Stimulated activated CD8-positive, alpha-beta memory T cell treated with anti-CD3 and anti-CD28 coated beads, Interleukin-7, amount 100 ng/mL, for 4 hours (primary cell): ENCODE results near the gene MXRA8.
A peak's percentile ranks its signal among the peaks of the same experiment; 100 is the strongest.
"Not testable (repeated sequence)": the region's sequence is repeated elsewhere in the genome, so short reads cannot be mapped to it uniquely, and the experiment has no call there.

Experiments used
- DNase-seq, 2 donors: peaks; one replicate each; pipeline ENCODE4 v3.0.0-alpha.2; 2020; ENCODE audit warnings: low read depth in 2 of 2

MXRA8 gene

DNA sequence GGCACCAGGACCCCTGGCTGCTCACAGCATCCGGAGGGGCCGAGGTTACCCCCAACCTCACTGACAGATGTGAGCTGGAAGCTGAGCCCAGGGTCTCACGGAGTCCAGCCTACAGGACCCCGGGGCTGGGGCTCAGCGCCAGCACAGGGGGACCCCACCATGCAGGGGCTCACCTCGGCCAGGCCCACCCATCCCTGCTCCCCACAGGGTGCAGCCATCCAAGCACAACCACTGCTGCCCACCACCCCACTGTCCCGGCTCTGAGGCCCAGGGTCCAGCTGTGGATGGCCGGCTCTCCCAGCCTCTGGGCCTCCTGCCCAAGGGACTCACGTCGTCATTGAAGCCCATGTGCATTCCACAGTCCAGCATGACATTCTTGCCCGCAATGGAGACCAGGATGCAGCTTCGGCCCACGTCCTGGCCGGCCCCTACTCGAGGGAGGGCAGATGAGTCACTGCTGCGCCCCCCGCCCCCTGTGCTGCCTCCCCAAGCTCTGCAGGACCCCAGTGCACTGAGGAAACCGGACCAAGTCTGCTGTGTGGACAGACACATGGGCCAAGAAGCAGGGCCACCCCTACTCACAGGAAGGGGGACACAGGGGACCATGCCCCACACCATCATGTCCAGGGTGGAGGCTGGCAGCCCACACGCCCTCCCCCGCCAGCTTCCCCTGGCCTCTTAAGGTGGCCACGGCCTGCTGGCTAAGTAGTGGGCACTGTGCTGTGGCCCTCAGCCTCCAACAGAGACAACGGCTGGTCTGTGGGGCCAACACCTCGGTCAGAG is 37.5 kb downstream of the MXRA8 start:
- DNase-seq: no peak

DNA sequence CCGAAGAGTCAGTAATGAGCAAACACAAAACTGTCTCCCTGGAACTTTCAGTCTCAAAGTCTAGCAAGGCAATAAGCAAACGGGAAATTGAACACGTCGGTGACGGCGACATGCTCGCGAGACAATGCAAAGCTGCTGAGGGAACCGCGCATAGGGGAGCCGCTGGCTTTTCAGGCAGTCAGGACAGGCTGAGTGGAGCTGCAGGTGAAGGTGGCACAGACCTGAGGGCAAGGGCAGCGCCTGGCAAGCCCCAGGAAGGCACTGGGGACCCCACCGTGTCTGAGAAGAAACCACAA is 38.8 kb downstream of the MXRA8 start:
- no peak for DNase-seq

DNA sequence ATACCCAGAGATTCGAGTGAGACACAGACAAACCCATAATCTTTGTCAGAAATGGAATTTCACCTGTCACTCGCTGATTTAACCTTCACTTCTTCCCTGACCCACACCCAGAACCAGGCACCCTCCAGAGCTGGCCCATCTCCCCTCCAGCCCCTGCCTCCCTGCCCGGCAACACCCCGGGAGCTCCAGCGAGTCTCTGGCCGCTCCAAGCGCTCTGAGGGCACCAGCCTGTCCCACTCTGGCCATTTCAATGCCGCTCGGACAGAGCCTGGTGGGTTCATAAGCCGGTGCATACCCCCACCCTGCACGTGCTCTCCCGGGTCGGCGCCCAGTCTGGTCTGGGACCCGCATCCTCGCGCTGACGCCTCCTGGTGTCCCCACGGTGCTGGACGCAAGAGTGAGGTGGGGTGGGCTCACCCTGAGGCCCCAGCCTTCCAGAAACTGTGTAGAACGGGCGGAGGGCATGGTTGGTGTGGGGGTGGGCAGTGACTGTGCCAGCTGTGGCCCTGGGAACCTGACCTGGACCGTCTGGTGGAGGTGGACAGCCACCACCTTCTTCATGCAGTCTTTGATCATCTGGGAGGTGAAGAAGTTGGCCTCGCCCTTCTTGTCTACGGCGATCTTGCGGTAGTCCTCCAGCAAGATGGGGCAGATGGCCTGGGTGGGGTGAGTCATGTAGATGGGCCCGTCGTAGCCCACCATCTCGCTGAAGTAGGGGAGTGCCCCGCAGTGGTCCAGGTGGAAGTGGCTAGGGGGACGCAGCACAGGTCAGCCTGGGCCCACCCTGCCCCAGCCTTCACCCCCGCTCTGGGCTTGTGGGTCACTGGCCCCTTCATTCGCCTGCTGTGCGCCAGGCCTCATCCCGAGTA is 39.3 kb downstream of the MXRA8 start:
- DNase-seq: no peak

- no peak for DNase-seq
These were observed 40.2 kb downstream of the MXRA8 start for GRCh38 chr1:1318131-1318652.

GRCh38 chr1:1317420-1317819 is 40.9 kb downstream of the MXRA8 start:
- no peak for DNase-seq

- DNase-seq: not testable (repeated sequence)
These were observed 42.2 kb downstream of the MXRA8 start for GRCh38 chr1:1316199-1316598.

GRCh38 chr1:1315435-1315954 is 42.9 kb downstream of the MXRA8 start:
- no peak for DNase-seq

- no peak for DNase-seq
These were observed 43.5 kb downstream of the MXRA8 start for GRCh38 chr1:1314678-1315335.

DNA sequence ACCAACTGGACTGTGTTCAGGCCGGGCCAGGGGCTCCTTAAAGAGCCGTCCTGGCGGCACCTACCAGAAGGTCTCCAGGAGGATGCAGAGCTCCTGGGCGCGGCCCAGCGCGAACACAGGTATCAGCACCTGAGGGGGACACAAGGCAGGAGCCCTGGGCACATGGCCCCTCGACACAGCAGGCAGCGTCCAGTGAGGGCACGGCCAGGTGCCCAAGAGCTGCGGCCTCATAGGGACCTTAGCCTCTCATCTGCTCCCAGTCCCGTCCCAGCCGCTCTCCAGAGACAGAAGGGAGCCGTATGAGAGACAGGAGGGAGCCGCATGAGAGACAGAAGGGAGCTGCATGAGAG is 44.1 kb downstream of the MXRA8 start:
- no peak for DNase-seq

DNA sequence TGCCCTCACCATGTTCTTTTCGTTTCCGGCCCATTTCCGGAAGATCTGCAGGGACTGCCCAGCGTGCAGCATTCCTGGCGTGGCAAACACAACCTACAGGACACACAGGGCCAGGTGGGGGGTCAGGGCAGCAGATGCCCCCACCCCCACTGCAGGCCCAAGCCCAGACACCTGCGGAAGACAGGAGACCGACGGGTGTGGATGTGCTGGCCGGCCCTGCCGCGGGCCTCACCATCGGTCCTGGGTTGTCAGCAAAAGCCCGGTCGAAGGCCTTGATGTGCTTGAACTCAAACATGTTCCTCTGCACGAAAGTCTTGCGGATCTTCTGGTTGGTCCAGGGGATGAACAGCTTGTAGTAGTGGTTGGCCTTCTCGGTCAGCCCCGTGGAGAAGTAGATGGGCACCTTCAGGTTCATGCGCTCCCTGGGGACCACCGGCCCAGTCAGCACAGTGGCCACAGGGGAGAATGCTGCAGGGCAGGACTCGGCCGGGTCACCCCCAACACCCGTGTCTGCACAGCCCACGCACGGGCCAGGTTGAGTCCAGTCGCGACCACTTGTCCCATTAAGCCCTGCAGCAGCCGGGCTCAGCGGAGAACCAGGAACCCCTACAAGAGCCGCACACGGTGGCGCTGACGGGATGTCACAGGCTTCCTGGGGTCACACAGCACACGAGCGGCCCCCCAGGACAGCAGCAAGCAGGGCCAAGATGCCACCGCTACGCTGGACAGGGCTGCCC is 44.7 kb downstream of the MXRA8 start:
- DNase-seq: no peak

GRCh38 chr1:1312450-1313314 is 45.7 kb downstream of the MXRA8 start:
- no peak for DNase-seq

GRCh38 chr1:1311107-1312104 is 46.9 kb downstream of the MXRA8 start:
- DNase-seq: no peak

DNA sequence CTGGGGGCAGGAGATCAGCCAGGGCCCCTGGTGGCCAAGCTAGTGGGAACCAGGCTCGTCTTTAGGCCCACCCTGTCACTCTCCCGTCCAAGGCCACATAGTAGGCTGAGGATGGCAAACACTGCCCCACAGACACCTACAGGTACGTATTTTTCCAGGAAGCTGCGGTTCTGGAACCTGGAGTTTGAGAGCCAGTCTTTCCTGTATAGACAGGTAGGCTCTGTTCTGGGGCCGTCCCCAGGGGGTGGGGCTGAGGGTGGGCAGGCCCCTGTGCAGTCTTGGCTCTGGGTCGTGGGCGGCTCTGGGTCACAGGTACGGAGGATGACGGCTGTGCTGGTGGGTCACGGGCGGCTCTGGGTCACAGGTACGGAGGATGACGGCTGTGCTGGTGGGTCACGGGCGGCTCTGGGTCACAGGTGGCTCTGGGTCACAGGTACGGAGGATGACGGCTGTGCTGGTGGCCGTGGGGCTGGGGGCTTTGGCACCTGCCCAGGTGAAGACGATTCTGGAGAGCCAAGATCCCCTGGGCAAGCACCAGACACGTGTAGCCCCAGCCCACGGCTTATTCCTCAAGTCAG is 47.8 kb downstream of the MXRA8 start:
- DNase-seq: no peak

DNA sequence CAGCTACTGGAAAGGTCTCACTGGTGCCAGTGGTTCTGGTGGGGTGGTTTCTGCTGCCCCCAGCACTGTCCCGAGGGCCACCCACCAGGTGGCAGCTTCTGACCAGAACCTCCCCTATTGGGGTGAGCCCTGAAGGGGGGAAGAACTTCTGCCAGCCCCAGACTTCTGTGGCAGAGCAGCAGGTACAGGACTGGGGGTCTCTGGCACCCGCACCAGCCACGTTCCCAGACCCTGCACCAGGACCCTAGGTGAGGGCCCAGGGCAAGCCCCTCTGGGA is 48.3 kb downstream of the MXRA8 start:
- no peak for DNase-seq

GRCh38 chr1:1309251-1310108 is 48.9 kb downstream of the MXRA8 start:
- no peak for DNase-seq

DNA sequence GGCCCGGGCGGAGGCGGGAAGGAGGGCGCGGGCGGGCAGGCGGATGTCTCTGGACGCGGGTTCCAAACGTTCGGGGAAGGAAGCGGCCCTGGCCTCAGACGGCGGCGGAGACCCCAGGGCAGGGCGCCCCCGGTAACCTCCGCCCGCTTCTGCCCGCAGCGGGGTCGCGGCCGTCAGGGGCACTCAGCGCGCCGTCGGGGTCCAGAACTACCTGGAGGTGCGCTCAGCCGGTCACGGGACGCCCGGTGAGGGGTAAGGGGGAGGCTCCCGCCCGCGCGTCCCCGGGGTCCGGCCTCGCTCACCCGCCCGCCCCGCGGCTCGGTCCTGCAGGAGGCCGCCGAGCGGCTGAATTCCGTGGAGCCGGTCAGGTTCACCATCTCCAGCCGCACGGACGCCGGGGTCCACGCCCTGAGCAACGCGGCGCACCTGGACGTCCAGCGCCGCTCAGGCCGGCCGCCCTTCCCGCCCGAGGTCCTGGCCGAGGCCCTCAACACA is 49.6 kb downstream of the MXRA8 start:
- no peak for DNase-seq

- peak; percentile 73 to 86 for DNase-seq
These were observed 50.2 kb downstream of the MXRA8 start, which contains the start of the genes ACAP3 and PUSL1 for GRCh38 chr1:1307923-1308755. Gene ACAP3, minus strand, starts transcription at chr1:1307930. Its CDS starts 115 bp downstream, at chr1:1307815. Gene PUSL1, plus strand, starts transcription at chr1:1308597. Its CDS starts 47 bp downstream, at chr1:1308644.
